ENCODE measurements around the gene GNAI2.

The GNAI2 gene

GRCh38 chr3:50275996-50276761, 40.2 kb downstream of the GNAI2 start:
- H3K27me3 ChIP-seq (ENCODE audit: insufficient read depth, poor library complexity, severe bottlenecking): no peaks in the 10 kb centered on the region

GRCh38 chr3:50276762-50277101, 40.7 kb downstream of the GNAI2 start:
- peaks cover 38% of the 10 kb centered on the region for H3K36me3 ChIP-seq (ENCODE audit: low read depth)
- no peaks in the 10 kb centered on the region for H3K27me3 ChIP-seq (ENCODE audit: insufficient read depth, poor library complexity, severe bottlenecking)
- H3K27ac ChIP-seq (ENCODE audit: poor library complexity, severe bottlenecking): no peak overlapping the region
- DNase-seq (ENCODE audit: low spot score): no peak
- no peak for TF ChIP-seq CTCF (IDR thresholded peaks at IDR 0.05; ENCODE audit: poor library complexity, severe bottlenecking)
- ATAC-seq (ENCODE audit: low read depth): no peak
- H3K4me1 ChIP-seq (ENCODE audit: insufficient read depth, poor library complexity, severe bottlenecking): no peaks in the 10 kb centered on the region
- no peaks in the 10 kb centered on the region for H3K9me3 ChIP-seq (ENCODE audit: severe bottlenecking)
- no peak overlapping the region for H3K4me3 ChIP-seq (ENCODE audit: severe bottlenecking)

More at GRCh38 chr3:50275996-50276761, 40.2 kb downstream of the GNAI2 start:
- no peak for DNase-seq (ENCODE audit: low spot score)
- TF ChIP-seq CTCF (IDR thresholded peaks at IDR 0.05; ENCODE audit: poor library complexity, severe bottlenecking): no peak
- H3K36me3 ChIP-seq (ENCODE audit: low read depth): peaks cover 43% of the 10 kb centered on the region
- no peaks in the 10 kb centered on the region for H3K9me3 ChIP-seq (ENCODE audit: severe bottlenecking)
- no peak for ATAC-seq (ENCODE audit: low read depth)
- H3K4me1 ChIP-seq (ENCODE audit: insufficient read depth, poor library complexity, severe bottlenecking): peaks cover 3% of the 10 kb centered on the region
- no peak overlapping the region for H3K27ac ChIP-seq (ENCODE audit: poor library complexity, severe bottlenecking)
- H3K4me3 ChIP-seq (ENCODE audit: severe bottlenecking): no peak overlapping the region

DNA sequence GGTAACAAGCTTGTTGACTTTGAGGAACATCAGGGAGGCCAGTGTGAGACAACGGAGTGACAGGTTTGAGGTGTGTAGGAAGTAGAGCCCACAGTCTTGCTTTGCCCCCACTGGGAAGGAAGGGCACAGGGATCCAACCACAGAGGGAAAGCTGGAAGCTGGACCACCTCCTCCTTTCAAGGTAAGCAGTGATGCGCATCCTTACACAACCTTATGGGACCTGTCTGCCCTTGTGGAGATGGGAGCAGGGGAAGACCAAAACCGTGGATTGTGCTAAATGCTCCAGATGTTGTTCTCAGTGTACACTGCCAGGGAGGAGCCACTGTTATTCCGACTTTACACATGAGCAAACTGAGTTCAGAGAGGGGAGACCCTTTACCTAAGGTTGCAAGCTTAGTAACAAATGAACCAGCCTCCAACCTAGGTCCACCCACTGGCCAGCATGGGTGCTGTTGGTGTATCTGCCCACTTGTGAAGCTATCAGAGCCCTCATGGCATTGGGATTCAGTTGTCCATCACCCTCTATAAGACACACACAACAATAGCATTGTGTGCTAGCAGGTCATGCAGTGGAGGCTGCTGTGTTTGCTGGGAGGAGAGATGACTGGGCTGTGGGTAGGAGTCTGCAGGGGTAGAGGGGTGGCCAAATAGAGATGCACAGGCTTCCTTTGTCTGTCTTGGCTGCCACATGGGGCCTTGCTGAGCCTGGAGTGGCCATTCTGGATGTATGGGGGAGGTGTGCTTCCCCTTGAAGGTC, 42.3 kb downstream of the GNAI2 start:
- H3K27ac ChIP-seq (ENCODE audit: poor library complexity, severe bottlenecking): no peak overlapping the region
- no peak overlapping the region for H3K4me3 ChIP-seq (ENCODE audit: severe bottlenecking)
- no peaks in the 10 kb centered on the region for H3K4me1 ChIP-seq (ENCODE audit: insufficient read depth, poor library complexity, severe bottlenecking)
- DNase-seq (ENCODE audit: low spot score) (no peak), ATAC-seq (ENCODE audit: low read depth) (peak; percentile 24)
- H3K36me3 ChIP-seq (ENCODE audit: low read depth): peaks cover 33% of the 10 kb centered on the region
- no peaks in the 10 kb centered on the region for H3K27me3 ChIP-seq (ENCODE audit: insufficient read depth, poor library complexity, severe bottlenecking)
- H3K9me3 ChIP-seq (ENCODE audit: severe bottlenecking): no peaks in the 10 kb centered on the region
- no peak for TF ChIP-seq CTCF (IDR thresholded peaks at IDR 0.05; ENCODE audit: poor library complexity, severe bottlenecking)

GRCh38 chr3:50278880-50279224, 42.8 kb downstream of the GNAI2 start, which contains the start of gene LSMEM2:
TSS of gene LSMEM2 (plus strand) at chr3:50279087. CDS start at chr3:50279114, 27 bp downstream.
- H3K9me3 ChIP-seq (ENCODE audit: severe bottlenecking): no peaks in the 10 kb centered on the region
- TF ChIP-seq CTCF (IDR thresholded peaks at IDR 0.05; ENCODE audit: poor library complexity, severe bottlenecking): no peak
- no peak within 1 kb of the TSS for H3K4me3 ChIP-seq (ENCODE audit: severe bottlenecking)
- DNase-seq (ENCODE audit: low spot score) (no peak), ATAC-seq (ENCODE audit: low read depth) (peak; percentile 1; the same call in 2 of the 3 replicates)
- peaks cover 27% of the 10 kb centered on the region for H3K36me3 ChIP-seq (ENCODE audit: low read depth)
- no peaks in the 10 kb centered on the region for H3K4me1 ChIP-seq (ENCODE audit: insufficient read depth, poor library complexity, severe bottlenecking)
- H3K27ac ChIP-seq (ENCODE audit: poor library complexity, severe bottlenecking): no peak within 1 kb of the TSS
- no peaks in the 10 kb centered on the region for H3K27me3 ChIP-seq (ENCODE audit: insufficient read depth, poor library complexity, severe bottlenecking)

Data from RWPE2 (cell line).